ENCODE results near the gene PRICKLE4. TPM values are rescaled to one million over a fixed set of nuclear protein-coding genes. Genes with fewer than 3 reads are reported as not detected.

PRICKLE4 gene
- total RNA-seq, 1 donor from 2014 or later = 6.7 TPM

- no peak for DNase-seq (ENCODE audit: low read depth in 2 of 2)
These were observed 9.3 kb upstream of the PRICKLE4 start for GRCh38 chr6:41771058-41771983.

GRCh38 chr6:41774841-41775240, 5.7 kb upstream of the PRICKLE4 start:
- DNase-seq (ENCODE audit: low read depth in 2 of 2) = no peak

- no peak for DNase-seq (ENCODE audit: low read depth in 2 of 2)
These were observed 5.2 kb upstream of the PRICKLE4 start for GRCh38 chr6:41775293-41775882.

- DNase-seq (ENCODE audit: low read depth in 2 of 2) = no peak
These were observed 2.9 kb upstream of the PRICKLE4 start for GRCh38 chr6:41777551-41778285.

- no peak for DNase-seq (ENCODE audit: low read depth in 2 of 2)
These were observed 1.7 kb upstream of the PRICKLE4 start for GRCh38 chr6:41778895-41779294.

GRCh38 chr6:41779336-41779735, 1.2 kb upstream of the PRICKLE4 start:
- DNase-seq (ENCODE audit: low read depth in 2 of 2) = no peak

- peak; percentile 96 to 97 for DNase-seq (ENCODE audit: low read depth in 2 of 2)
These were observed 613 bp upstream of the PRICKLE4 start, which contains the start of gene FRS3 for GRCh38 chr6:41779788-41780550. Gene FRS3, minus strand, starts transcription at chr6:41779900. Its CDS starts 2,913 bp downstream, at chr6:41776987.

- peak in 1 of 2 donors; percentile 41 for DNase-seq (ENCODE audit: low read depth in 2 of 2)
These were observed 766 bp downstream of the PRICKLE4 start for GRCh38 chr6:41781366-41781730.

GRCh38 chr6:41783106-41783780, 2.7 kb downstream of the PRICKLE4 start:
- no peak for DNase-seq (ENCODE audit: low read depth in 2 of 2)

GRCh38 chr6:41784581-41785171, 4.1 kb downstream of the PRICKLE4 start:
- no peak for DNase-seq (ENCODE audit: low read depth in 2 of 2)

- DNase-seq (ENCODE audit: low read depth in 2 of 2) = no peak
These were observed 4.7 kb downstream of the PRICKLE4 start for GRCh38 chr6:41785254-41785653.

GRCh38 chr6:41785689-41786450, 5.3 kb downstream of the PRICKLE4 start:
- peak; percentile 21 to 37 for DNase-seq (ENCODE audit: low read depth in 2 of 2)

GRCh38 chr6:41786451-41787218, 6.1 kb downstream of the PRICKLE4 start:
- DNase-seq (ENCODE audit: low read depth in 2 of 2) = peak; percentile 85 to 89

- peak; percentile 97 to 98 for DNase-seq (ENCODE audit: low read depth in 2 of 2)
These were observed 6.8 kb downstream of the PRICKLE4 start, which contains the start of gene TOMM6 for GRCh38 chr6:41787219-41787917. Gene TOMM6, plus strand, starts transcription at chr6:41787694. Its CDS starts 4 bp downstream, at chr6:41787698.

GRCh38 chr6:41789390-41789724, 8.8 kb downstream of the PRICKLE4 start:
- DNase-seq (ENCODE audit: low read depth in 2 of 2) = no peak

- no peak for DNase-seq (ENCODE audit: low read depth in 2 of 2)
These were observed 9.5 kb downstream of the PRICKLE4 start for GRCh38 chr6:41790045-41790444.

- no peak for DNase-seq (ENCODE audit: low read depth in 2 of 2)
These were observed 10.7 kb downstream of the PRICKLE4 start for GRCh38 chr6:41791305-41791704.

GRCh38 chr6:41791984-41792383, 11.4 kb downstream of the PRICKLE4 start:
- no peak for DNase-seq (ENCODE audit: low read depth in 2 of 2)
